HG03354 (cell line): Measurements from ENCODE around the gene JADE2.
"Not testable (repeated sequence)": the region's sequence is repeated elsewhere in the genome, so short reads cannot be mapped to it uniquely, and the experiment has no call there.

ENCODE experiments used
- ATAC-seq: cut with Tn5 transposase; IDR thresholded peaks from one replicate; pipeline ENCODE4 v1.9.1; 2021; ENCODE audit warnings: mild to moderate bottlenecking; ENCODE audit not compliant: unreplicated experiment, poor library complexity, severe bottlenecking

JADE2 gene

DNA sequence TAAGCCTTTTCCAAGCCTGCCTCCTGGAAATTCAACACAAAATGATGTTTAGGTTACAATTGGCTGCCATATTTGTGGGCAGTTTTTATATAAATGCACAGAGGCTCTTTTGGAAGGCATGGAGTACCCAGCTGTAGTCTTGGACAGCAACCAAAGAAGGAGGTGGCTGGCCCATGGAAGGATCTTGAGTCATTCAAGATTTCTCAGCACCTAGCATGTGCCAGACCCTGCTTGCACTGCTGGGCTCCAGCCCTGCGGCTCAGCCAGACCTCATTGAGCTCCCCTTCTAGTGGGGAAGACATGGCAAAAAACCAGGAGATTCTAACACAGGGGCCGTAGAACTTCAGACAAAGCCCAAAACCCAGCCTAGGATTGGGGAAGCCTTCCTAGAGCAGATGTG is 22.1 kb downstream of the JADE2 start:
- no peak for ATAC-seq

GRCh38 chr5:134547999-134548658 is 22.7 kb downstream of the JADE2 start:
- no peak for ATAC-seq

GRCh38 chr5:134549714-134550113 is 24.2 kb downstream of the JADE2 start:
- no peak for ATAC-seq

DNA sequence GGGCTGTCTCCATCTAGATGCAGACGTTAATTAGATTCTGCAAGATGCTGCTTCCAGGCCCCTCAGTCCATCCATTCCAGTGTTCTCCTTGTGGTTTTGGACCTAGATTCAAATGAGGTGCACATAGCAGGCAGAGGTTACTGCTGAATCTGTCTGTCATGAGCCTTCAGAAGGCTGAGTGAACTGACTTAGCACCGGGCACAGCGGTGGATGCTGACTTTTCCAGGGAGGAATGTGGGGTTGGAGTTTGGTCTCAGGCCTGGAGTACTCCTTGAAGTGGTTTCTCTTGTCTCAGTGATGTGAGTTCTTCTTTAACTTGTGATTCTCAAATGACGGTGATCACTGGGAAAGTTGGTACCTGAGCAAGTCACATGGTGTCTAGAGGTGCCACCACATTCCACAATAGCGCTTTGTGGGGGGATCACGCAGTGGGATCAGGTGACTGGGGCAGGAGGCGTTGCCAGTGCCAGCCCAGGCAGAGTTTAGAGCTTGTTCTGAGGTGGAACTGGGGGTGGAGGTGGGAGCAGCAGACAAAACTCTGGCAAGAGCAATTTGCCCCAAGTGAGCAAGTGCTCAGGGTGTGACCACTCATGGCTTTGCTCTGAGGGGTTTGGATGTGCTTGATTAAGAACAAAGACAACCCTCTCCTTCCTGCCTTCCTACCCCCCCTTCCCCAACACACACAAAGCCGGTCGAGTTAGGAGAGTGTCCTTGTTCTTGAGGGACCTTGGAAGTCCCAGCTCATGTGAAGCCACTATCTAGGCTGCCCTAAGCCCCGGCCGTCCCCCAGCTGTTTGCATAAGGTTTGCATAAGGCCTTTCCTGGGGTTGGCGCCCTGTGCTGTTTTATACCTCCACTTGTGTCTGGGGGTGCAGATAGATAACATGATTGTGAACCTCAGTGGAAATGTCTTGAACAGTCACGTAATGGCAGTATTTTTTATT is 25.1 kb downstream of the JADE2 start:
- no peak for ATAC-seq

DNA sequence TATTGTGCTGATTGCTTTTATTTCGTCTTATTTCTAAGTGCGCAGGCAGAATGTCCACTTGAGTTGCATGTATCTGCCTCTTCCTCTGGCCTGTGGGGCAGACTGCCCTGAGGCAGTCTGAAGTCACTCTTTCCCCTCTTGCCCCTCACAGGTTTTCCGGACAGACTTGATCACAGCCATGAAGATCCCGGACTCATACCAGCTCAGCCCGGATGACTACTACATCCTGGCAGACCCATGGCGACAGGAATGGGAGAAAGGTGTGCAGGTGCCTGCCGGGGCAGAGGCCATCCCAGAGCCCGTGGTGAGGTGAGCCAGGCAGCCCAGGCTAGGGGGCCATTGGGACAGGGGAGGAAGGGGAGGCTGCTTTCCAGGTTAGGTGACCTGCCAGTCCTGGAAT is 26.4 kb downstream of the JADE2 start:
- no peak for ATAC-seq

GRCh38 chr5:134552301-134552700 is 26.8 kb downstream of the JADE2 start:
- no peak for ATAC-seq

GRCh38 chr5:134552716-134553115 is 27.2 kb downstream of the JADE2 start:
- ATAC-seq: not testable (repeated sequence)

GRCh38 chr5:134553821-134554267 is 28.4 kb downstream of the JADE2 start:
- ATAC-seq: no peak

DNA sequence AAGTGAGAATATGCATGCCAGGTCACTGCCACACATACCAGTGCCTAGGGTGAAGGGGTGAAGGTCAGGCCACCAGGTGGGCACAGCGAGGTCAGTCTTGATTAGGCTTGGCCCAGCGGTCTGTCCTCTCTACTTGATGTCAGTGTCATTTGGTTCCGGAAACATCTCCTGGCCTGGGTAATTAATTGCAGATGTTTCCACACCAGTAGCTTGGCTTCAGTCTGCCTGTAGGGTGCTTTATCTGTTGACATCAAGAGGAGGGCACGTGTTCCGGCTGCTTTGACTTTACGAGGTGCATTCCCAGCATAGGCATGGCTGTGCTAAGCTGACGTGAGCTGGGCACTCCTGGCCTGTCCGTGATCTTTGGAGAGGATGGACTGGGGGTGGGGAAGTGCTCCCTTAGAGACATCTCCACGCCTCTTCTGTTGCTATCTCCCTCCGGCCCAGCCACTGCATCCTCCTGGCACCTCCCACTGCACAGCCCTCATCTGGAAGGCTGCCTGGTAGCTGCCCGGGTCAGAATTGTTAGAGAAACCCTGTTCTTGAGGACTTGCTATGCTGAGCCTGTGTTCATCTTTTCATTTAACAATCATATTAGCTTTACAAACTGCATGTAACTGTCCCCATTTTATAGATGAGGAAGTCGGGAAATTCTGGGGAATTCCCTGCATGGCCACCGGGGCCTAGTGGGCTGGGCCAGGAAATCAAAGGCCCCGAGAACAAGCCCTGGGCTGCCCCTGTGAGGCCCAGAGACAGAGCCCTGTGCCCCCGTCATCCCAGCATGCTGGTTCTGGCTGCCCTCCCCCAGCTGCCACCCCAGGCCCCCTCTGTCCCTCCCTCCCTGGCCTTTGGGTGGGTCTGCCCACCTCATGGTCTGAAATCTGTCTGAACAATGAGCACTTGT is 29.1 kb downstream of the JADE2 start:
- ATAC-seq: peak; percentile 52

- no peak for ATAC-seq
Measured at GRCh38 chr5:134555223-134555889, 29.9 kb downstream of the JADE2 start.

DNA sequence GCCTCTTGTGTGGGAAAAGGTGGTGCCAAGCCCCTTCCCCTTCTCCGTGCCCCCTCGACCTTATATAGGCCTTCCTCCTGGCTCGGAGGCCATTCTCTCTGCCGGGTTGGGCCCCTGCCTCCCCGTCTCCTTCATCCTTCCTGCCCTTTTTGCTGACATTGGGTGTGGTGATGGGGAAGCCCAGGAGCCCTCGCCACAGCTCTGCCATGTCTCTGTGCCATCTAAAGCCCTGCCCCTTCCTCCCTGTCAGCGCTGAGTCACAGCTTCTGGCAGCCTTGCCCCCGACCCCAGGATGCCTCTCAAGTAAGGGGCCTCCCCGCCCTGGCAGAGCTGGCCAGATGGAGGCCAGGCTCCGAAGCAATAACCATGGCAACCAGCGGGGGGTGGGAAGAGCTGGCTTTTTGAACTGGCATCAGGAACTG is 30.4 kb downstream of the JADE2 start:
- ATAC-seq: peak; percentile 54

- ATAC-seq: not testable (repeated sequence)
Measured at GRCh38 chr5:134556588-134556987, 31.1 kb downstream of the JADE2 start.

- ATAC-seq: no peak
Measured at GRCh38 chr5:134556994-134557393, 31.5 kb downstream of the JADE2 start.

DNA sequence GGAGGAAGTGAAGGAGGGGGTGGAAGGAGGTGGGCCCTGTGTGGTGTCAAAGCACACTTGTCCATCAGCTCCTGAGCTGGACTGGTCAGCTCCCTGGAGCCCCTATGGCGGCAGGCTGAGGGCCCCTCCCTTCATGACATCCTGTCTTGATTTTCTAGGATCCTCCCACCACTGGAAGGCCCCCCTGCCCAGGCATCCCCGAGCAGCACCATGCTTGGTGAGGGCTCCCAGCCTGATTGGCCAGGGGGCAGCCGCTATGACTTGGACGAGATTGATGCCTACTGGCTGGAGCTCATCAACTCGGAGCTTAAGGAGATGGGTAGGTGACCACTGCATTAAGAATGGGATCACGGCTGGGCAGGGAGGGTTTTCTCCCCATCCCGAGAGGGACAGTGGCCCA is 34.2 kb downstream of the JADE2 start:
- no peak for ATAC-seq

DNA sequence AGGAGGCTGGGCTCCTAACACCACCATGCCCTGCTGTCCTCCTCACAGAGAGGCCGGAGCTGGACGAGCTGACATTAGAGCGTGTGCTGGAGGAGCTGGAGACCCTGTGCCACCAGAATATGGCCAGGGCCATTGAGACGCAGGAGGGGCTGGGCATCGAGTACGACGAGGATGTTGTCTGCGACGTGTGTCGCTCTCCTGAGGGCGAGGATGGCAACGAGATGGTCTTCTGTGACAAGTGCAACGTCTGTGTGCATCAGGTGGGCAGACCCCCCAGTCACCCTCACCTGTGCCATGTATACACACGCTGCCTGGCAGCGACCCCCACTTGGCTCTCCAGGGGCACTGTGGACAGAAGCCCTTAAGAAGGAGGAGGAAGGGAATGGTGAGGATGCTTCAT is 35.2 kb downstream of the JADE2 start:
- no peak for ATAC-seq

DNA sequence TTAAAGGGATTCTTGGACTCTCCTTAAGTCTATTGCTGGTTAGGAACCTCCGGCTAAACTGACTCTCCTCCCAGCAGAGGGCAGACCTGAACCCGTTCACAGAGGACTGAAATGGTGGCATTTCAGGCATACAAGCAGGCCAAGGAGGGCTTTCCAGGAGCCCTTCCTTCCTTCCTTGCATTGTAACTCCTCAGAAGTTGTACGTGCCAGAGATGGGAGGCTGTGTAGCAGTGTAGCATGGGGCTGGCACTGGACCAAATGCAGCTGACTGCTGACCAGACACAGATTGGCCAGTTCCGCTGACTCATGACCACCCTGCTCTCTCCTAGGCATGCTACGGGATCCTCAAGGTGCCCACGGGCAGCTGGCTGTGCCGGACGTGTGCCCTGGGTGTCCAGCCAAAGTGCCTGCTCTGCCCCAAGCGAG is 36.4 kb downstream of the JADE2 start:
- no peak for ATAC-seq

- no peak for ATAC-seq
Measured at GRCh38 chr5:134563221-134563620, 37.8 kb downstream of the JADE2 start.

DNA sequence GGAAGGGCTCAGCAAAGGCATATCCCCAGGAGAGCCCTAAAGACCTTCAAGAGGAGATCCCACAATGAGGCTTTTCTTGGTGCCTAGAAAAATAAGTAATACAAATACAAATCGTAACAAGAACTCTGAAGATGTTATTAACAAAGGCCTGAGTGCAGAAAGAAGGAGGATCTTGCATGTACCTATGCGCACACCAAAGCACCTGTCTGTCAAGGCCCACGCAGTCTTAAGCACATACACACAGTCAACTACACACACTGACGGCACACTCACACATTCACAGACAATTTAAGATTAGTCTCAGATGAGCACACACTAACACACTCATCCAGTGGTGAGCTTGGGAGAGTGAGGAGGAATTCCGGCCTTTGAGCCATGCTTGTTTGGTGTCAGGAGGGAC is 38.5 kb downstream of the JADE2 start:
- no peak for ATAC-seq

GRCh38 chr5:134564396-134564795 is 38.9 kb downstream of the JADE2 start:
- no peak for ATAC-seq
